Tibial nerve (tissue), 4 donors: ENCODE results near the gene UVSSA. TPM values are rescaled to one million over a fixed set of nuclear protein-coding genes. Genes with fewer than 3 reads are reported as not detected.

Experiments
- DNase-seq, 2 donors: peaks; one replicate each; pipeline ENCODE4 v3.0.0-alpha.2; 2019; ENCODE audit warnings: low spot score in 2 of 2
- H3K27ac ChIP-seq, 4 donors: fragments of 200-600 bp; sonication (generic) in 3 of 4; one replicate each; pipeline ENCODE4 v1.5.1; 2017 to 2019; ENCODE audit warnings: mild to moderate bottlenecking in 1 of 4
- H3K27me3 ChIP-seq, 2 donors: fragments of 200-600 bp; sonication (generic) in 1 of 2; one replicate each; pipeline versions ENCODE4 v1.5.1 to v1.6.0; 2017 to 2019
- H3K36me3 ChIP-seq, 3 donors: fragments of 200-600 bp; sonication (generic); one replicate each; pipeline ENCODE4 v1.5.1; 2018 to 2019
- H3K4me1 ChIP-seq, 4 donors: fragments of 200-600 bp; sonication (generic) in 3 of 4; one replicate each; pipeline ENCODE4 v1.5.1; 2017 to 2019
- H3K4me3 ChIP-seq, 4 donors: fragments of 200-600 bp; sonication (generic) in 3 of 4; one replicate each; pipeline ENCODE4 v1.5.1; 2017 to 2019; ENCODE audit warnings: mild to moderate bottlenecking in 1 of 4, moderate library complexity in 1 of 4
- H3K9me3 ChIP-seq, 4 donors: fragments of 200-600 bp; sonication (generic) in 3 of 4; one replicate each; pipeline ENCODE4 v1.5.1; 2017 to 2019
- CTCF ChIP-seq, 5 experiments: fragments of 200-600 bp in 3 of 5; fragments of 450-650 bp in 2 of 5; sonication (generic) in 3 of 5; IDR thresholded peaks; one replicate each; pipeline ENCODE4 v1.5.1; 2016 to 2019; ENCODE audit warnings: antibody characterized with exemption in 5 of 5, mild to moderate bottlenecking in 3 of 5, moderate library complexity in 2 of 5
- EP300 ChIP-seq, 2 donors: sonication (generic); formaldehyde crosslinking; IDR thresholded peaks; one replicate each; pipeline ENCODE4 v1.6.1; 2017; ENCODE audit warnings: antibody characterized with exemption in 2 of 2, mild to moderate bottlenecking in 1 of 2
- POLR2A ChIP-seq, 2 donors: fragments of 450-650 bp; IDR thresholded peaks; one replicate each; pipeline ENCODE4 v1.6.1; 2017; ENCODE audit warnings: antibody characterized with exemption in 2 of 2, mild to moderate bottlenecking in 2 of 2, moderate library complexity in 2 of 2
- WGBS, 2 donors: methylation state at CpG; one replicate each; pipeline ENCODE4 v1.1.5; 2018; 5-methylcytosine and 5-hydroxymethylcytosine counted together
- total RNA-seq, 4 donors: library from RNA; depleted of rRNA; stranded (reverse); fragments of >200 nt; gene quantifications; one replicate each; pipeline ENCODE4 v1.1.0, GENCODE V29; 2016

Gene UVSSA
- total RNA-seq, 4 donors from 2014 or later: 29.8 to 72.0 (median 30.4) TPM

DNA sequence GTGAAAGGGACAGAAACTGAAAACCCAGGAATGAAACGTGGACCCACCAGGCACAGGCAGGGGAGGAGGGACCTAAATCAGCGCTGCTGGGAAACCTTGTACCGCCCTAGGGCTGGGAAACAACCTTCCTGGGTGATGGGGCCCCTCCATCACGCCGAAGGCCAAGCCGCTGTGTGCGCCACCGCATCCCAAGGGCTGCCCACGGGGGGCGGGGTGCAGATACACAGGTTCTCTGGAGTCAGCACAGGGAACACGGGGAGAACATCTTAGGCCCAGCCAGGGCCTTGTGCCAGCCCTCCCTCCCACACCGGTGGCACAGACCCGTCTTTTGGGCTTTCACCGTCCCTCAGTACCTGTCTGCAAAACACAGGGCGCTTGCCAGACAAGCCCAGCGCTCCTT, 13.0 kb downstream of the UVSSA start:
- no peaks in the 10 kb centered on the region for H3K27me3 ChIP-seq
- peak overlapping the region in 2 of 4 donors; percentile 91 to 92 for H3K27ac ChIP-seq
- TF ChIP-seq POLR2A (IDR thresholded peaks at IDR 0.05): no peak
- no peak for TF ChIP-seq EP300 (IDR thresholded peaks at IDR 0.05)
- TF ChIP-seq CTCF (IDR thresholded peaks at IDR 0.05): no peak

DNA sequence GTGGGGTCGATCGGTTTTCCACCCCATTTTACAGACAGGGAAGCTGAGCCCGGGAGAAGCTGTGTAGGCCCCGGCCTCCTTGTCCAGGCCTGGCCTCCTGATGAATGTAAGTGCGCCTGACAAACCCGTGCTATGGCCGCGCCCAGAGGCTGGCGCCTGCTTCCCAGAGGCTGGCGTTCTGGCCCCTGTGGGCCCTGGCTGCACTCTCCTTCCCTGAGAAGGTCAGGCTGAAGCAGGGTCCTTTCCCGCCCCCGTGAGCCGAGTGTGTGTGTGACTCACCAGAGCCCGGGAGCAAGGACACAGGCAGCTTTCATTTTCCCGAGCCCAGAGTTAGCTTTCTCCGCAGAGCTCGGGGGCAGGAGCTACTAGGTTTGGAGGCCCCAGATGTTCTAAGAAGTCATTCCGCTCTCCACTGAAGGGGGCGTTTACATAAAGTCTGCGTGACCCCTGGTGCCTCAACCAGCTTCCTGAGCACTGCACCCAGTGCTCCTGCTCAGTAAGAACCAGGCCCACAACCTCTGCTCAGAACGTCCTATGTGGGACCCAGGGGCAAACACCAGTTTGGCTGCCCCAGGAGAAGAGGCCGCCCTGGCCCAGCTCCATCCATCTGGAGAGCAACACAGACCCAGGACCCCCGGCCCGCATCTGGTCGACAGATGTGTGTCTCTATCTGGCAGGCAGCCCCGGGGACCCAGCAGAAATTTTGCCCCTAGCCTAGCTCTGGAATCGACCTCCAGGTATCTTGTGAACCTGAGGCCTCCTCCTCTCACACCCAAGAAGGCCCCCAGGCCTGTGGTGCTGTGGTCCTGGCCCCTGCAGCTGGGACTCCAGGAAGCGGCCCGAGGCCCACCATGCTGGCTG, 13.6 kb downstream of the UVSSA start:
- Histone ChIP-seq H3K4me3 (peak overlapping the region in 1 of 4 donors; percentile 7), H3K4me1 (peaks cover 0 to 30% (median 5%) of the 10 kb centered on the region in 4 donors), H3K36me3 (peaks cover 0 to 46% (median under 1%) of the 10 kb centered on the region in 3 donors), H3K9me3 (no peaks in the 10 kb centered on the region), H3K27me3 (no peaks in the 10 kb centered on the region), H3K27ac (peak overlapping the region in 2 of 4 donors; percentile 91 to 92)
- DNase-seq: peak in 1 of 2 donors; percentile 32
- no peak for TF ChIP-seq POLR2A (IDR thresholded peaks at IDR 0.05)
- no peak for TF ChIP-seq CTCF (IDR thresholded peaks at IDR 0.05)
- TF ChIP-seq EP300 (IDR thresholded peaks at IDR 0.05): peak in 1 of 2 donors; percentile 52
- WGBS, 2 donors: 50 to 64% methylated on average over 13 to 28 of the region's 29 CpGs

More for the DNA sequence above, 13.0 kb downstream of the UVSSA start:
- 83 to 87% methylated on average over 14 to 16 of the region's 16 CpGs for WGBS, 2 donors
- H3K4me3 ChIP-seq: no peak overlapping the region
- peaks cover 0 to 30% (median 5%) of the 10 kb centered on the region in 4 donors for H3K4me1 ChIP-seq
- H3K9me3 ChIP-seq: no peaks in the 10 kb centered on the region
- no peak for DNase-seq
- H3K36me3 ChIP-seq: peaks cover 0 to 46% (median 7%) of the 10 kb centered on the region in 3 donors

DNA sequence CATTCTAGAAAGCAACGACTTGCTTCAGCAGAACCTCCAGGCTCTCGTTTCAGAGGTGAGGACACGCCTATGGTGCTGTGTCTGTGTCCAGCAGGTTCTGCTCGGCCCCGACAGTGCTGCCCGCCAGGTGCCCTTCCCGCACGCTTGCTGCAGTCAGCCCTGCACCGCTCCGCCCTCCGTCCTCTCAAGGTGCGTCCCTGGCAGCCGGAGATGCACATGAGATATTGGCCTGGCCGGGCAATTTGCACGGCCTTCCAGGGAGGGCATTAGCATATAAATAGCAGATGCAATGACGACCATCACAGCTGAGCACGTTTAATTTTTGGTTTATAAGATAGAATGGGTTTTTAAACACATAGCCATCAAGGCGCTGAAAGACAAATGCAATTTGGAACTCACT, 14.4 kb downstream of the UVSSA start:
- Histone ChIP-seq H3K9me3 (no peaks in the 10 kb centered on the region), H3K4me3 (no peak overlapping the region), H3K36me3 (peaks cover 0 to 50% (median 0%) of the 10 kb centered on the region in 3 donors), H3K4me1 (peaks cover 0 to 25% (median 5%) of the 10 kb centered on the region in 4 donors), H3K27ac (peak overlapping the region in 2 of 4 donors; percentile 91 to 92), H3K27me3 (no peaks in the 10 kb centered on the region)
- 83 to 88% methylated on average over 18 of the region's 18 CpGs for WGBS, 2 donors
- TF ChIP-seq POLR2A (IDR thresholded peaks at IDR 0.05) (no peak), EP300 (IDR thresholded peaks at IDR 0.05) (no peak), CTCF (IDR thresholded peaks at IDR 0.05) (no peak)
- DNase-seq: no peak

GRCh38 chr4:1362046-1362445, 15.0 kb downstream of the UVSSA start:
- TF ChIP-seq CTCF (IDR thresholded peaks at IDR 0.05) (no peak), EP300 (IDR thresholded peaks at IDR 0.05) (no peak), POLR2A (IDR thresholded peaks at IDR 0.05) (no peak)
- peaks cover 0 to 52% (median 0%) of the 10 kb centered on the region in 3 donors for H3K36me3 ChIP-seq
- WGBS, 2 donors: 84 to 88% methylated on average over 10 of the region's 10 CpGs
- H3K9me3 ChIP-seq: no peaks in the 10 kb centered on the region
- no peaks in the 10 kb centered on the region for H3K27me3 ChIP-seq
- no peak for DNase-seq
- peaks cover 0 to 23% (median 5%) of the 10 kb centered on the region in 4 donors for H3K4me1 ChIP-seq
- H3K27ac ChIP-seq: no peak overlapping the region
- no peak overlapping the region for H3K4me3 ChIP-seq

DNA sequence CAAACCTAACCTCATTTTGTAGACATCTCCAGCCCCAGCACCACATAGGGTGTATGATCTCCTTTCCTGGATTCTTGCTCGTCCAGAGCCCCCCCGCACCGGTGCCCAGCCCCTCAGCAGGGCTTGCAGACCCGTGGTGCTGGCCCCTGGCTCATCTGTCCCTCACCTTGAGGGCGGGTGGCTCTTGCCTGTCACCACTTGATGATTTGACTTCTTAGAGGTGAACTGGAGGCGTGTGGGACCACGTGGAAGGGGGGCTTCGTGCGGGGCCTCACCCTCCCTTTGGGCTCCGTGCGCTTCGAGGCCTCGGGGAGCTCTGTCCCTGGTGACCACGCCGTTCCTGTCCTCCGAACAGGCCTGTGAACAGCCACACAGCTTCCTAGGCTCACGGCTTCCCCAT, 15.5 kb downstream of the UVSSA start:
- Histone ChIP-seq H3K4me1 (peaks cover 0 to 23% (median 5%) of the 10 kb centered on the region in 4 donors), H3K9me3 (no peaks in the 10 kb centered on the region), H3K27ac (no peak overlapping the region), H3K36me3 (peaks cover 0 to 52% (median 3%) of the 10 kb centered on the region in 3 donors), H3K4me3 (no peak overlapping the region), H3K27me3 (no peaks in the 10 kb centered on the region)
- TF ChIP-seq EP300 (IDR thresholded peaks at IDR 0.05) (no peak), POLR2A (IDR thresholded peaks at IDR 0.05) (no peak), CTCF (IDR thresholded peaks at IDR 0.05) (no peak)
- WGBS, 2 donors: 91 to 94% methylated on average over 16 to 17 of the region's 17 CpGs
- DNase-seq: no peak
